ENCODE results near the gene ZNF207.

ZNF207 gene

DNA sequence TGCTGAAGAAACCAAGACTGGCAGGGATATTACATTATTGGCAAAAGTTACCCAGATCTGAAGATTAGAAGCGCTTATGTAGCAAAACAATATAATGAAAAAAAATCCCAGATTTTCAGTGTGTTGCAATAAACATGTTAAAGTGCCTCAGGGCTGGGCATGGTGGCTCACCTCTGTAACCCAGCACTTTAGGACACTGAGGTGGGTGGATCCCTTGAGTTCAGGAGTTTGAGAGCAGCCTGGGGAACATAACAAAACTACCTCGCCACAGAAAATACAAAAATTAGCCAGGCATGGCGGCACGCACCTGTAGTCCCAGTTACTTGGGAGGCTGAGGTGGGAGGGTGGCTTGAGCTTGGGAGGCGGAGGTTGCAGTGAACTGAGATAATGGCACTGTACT is 6.8 kb downstream of the ZNF207 start:
- H3K79me2 ChIP-seq (ENCODE audit: low read length): peaks cover 99% of the 10 kb centered on the region
- peaks cover 67% of the 10 kb centered on the region for H3K36me3 ChIP-seq (replicated peaks; ENCODE audit: low read depth, low read length)
- H3K4me1 ChIP-seq (ENCODE audit: low read length): peaks cover 2% of the 10 kb centered on the region
- H3K4me2 ChIP-seq (ENCODE audit: low read length): no peak overlapping the region
- H3K9ac ChIP-seq (ENCODE audit: low read length): no peak overlapping the region
- no peak overlapping the region for H3K4me3 ChIP-seq (ENCODE audit: low read length)
- no peak overlapping the region for H2AFZ ChIP-seq (ENCODE audit: low read depth, low read length)
- TF ChIP-seq EZH2phosphoT487 (IDR thresholded peaks at IDR 0.05; ENCODE audit: low read depth): no peak
- TF ChIP-seq, protein P1, sequence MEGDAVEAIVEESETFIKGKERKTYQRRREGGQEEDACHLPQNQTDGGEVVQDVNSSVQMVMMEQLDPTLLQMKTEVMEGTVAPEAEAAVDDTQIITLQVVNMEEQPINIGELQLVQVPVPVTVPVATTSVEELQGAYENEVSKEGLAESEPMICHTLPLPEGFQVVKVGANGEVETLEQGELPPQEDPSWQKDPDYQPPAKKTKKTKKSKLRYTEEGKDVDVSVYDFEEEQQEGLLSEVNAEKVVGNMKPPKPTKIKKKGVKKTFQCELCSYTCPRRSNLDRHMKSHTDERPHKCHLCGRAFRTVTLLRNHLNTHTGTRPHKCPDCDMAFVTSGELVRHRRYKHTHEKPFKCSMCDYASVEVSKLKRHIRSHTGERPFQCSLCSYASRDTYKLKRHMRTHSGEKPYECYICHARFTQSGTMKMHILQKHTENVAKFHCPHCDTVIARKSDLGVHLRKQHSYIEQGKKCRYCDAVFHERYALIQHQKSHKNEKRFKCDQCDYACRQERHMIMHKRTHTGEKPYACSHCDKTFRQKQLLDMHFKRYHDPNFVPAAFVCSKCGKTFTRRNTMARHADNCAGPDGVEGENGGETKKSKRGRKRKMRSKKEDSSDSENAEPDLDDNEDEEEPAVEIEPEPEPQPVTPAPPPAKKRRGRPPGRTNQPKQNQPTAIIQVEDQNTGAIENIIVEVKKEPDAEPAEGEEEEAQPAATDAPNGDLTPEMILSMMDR (IDR thresholded peaks at IDR 0.05; ENCODE audit: low read depth, low read length): no peak
- no peaks in the 10 kb centered on the region for H3K27me3 ChIP-seq (ENCODE audit: low read depth, low read length)
- H3K9me3 ChIP-seq (ENCODE audit: insufficient read depth, low read length): no peaks in the 10 kb centered on the region
- peaks cover 76% of the 10 kb centered on the region for H4K20me1 ChIP-seq (ENCODE audit: insufficient read depth, low read length)
- H3K27ac ChIP-seq (ENCODE audit: low read length): no peak overlapping the region

DNA sequence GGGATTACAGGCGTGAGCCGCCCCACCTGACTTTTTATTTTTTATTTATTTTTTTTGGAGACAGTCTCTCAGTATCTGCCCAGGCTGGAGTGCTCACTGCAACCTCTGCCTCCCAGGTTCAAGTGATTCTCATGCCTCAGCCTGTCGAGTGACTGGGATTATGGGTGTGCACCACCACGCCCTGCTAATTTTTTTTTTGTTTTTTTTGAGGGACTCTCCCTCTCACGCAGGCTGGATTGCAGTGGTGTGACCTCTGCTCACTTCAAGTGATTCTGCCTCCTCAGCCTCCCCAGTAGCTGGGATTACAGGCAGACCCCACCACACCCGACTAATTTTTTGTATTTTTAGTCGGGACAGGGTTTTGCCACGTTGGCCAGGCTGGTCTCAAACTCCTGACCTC is 7.7 kb downstream of the ZNF207 start:
- H2AFZ ChIP-seq (ENCODE audit: low read depth, low read length): no peak overlapping the region
- H3K27ac ChIP-seq (ENCODE audit: low read length): no peak overlapping the region
- H3K79me2 ChIP-seq (ENCODE audit: low read length): peaks cover 99% of the 10 kb centered on the region
- H3K27me3 ChIP-seq (ENCODE audit: low read depth, low read length): no peaks in the 10 kb centered on the region
- no peak overlapping the region for H3K4me2 ChIP-seq (ENCODE audit: low read length)
- H3K9ac ChIP-seq (ENCODE audit: low read length): no peak overlapping the region
- H3K9me3 ChIP-seq (ENCODE audit: insufficient read depth, low read length): no peaks in the 10 kb centered on the region
- H3K4me1 ChIP-seq (ENCODE audit: low read length): no peaks in the 10 kb centered on the region
- H3K36me3 ChIP-seq (replicated peaks; ENCODE audit: low read depth, low read length): peaks cover 68% of the 10 kb centered on the region
- H3K4me3 ChIP-seq (ENCODE audit: low read length): no peak overlapping the region
- H4K20me1 ChIP-seq (ENCODE audit: insufficient read depth, low read length): peaks cover 76% of the 10 kb centered on the region
- TF ChIP-seq, protein P1 (IDR thresholded peaks at IDR 0.05; ENCODE audit: low read depth, low read length): no peak
- TF ChIP-seq EZH2phosphoT487 (IDR thresholded peaks at IDR 0.05; ENCODE audit: low read depth): no peak

DNA sequence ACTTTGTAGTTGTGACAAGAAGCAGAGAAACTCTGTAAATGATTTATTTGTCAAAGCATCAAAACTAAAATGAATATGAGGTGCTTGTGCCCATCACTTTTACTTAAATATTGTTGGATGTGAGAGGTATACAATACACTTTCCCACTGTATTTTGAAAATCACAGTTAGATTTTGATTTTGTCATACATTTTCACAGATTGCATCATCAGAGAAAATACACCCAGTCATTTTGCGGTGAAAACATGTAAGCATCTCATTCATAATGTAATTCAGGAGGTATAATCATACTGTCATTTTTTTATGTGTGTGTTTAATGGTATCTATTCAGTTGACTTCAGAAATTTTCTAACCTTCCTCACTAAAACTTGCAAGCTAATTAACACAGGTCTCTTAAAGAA is 11.3 kb downstream of the ZNF207 start:
- Histone ChIP-seq H3K36me3 (replicated peaks; ENCODE audit: low read depth, low read length) (peaks cover 68% of the 10 kb centered on the region), H2AFZ (ENCODE audit: low read depth, low read length) (no peak overlapping the region), H3K4me2 (ENCODE audit: low read length) (no peak overlapping the region), H3K4me3 (ENCODE audit: low read length) (no peak overlapping the region), H3K27me3 (ENCODE audit: low read depth, low read length) (no peaks in the 10 kb centered on the region), H3K9ac (ENCODE audit: low read length) (no peak overlapping the region), H4K20me1 (ENCODE audit: insufficient read depth, low read length) (peaks cover 66% of the 10 kb centered on the region), H3K79me2 (ENCODE audit: low read length) (peaks cover 85% of the 10 kb centered on the region), H3K9me3 (ENCODE audit: insufficient read depth, low read length) (no peaks in the 10 kb centered on the region), H3K27ac (ENCODE audit: low read length) (no peak overlapping the region), H3K4me1 (ENCODE audit: low read length) (no peaks in the 10 kb centered on the region)
- TF ChIP-seq EZH2phosphoT487 (IDR thresholded peaks at IDR 0.05; ENCODE audit: low read depth): no peak
- TF ChIP-seq, protein P1 (IDR thresholded peaks at IDR 0.05; ENCODE audit: low read depth, low read length): no peak

DNA sequence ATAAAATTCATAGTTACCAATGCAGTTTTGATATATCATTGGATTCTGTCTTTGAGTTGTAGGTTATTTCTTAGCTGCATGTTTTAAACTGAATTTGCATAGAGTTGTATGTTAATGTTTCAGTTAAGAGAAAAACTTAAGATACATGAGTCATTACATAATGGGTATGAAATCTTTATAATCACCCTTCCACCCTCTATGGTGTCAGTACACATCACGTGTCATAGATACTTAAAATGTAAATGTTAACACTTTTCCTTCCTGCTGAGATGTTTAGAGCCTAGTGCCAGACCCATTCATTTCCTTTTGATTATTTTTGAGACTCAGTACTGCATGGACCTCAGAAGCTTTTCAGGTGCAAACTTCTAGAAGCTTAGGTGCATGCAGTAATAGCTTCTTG is 20.5 kb downstream of the ZNF207 start:
- Histone ChIP-seq H3K4me3 (ENCODE audit: low read length) (no peak overlapping the region), H3K27ac (ENCODE audit: low read length) (no peak overlapping the region), H3K79me2 (ENCODE audit: low read length) (peaks cover 85% of the 10 kb centered on the region), H3K27me3 (ENCODE audit: low read depth, low read length) (no peaks in the 10 kb centered on the region), H3K36me3 (replicated peaks; ENCODE audit: low read depth, low read length) (peaks cover 80% of the 10 kb centered on the region), H3K9me3 (ENCODE audit: insufficient read depth, low read length) (no peaks in the 10 kb centered on the region), H4K20me1 (ENCODE audit: insufficient read depth, low read length) (peaks cover 66% of the 10 kb centered on the region), H2AFZ (ENCODE audit: low read depth, low read length) (no peak overlapping the region), H3K4me1 (ENCODE audit: low read length) (peaks cover 15% of the 10 kb centered on the region), H3K9ac (ENCODE audit: low read length) (no peak overlapping the region), H3K4me2 (ENCODE audit: low read length) (no peak overlapping the region)
- TF ChIP-seq, protein P1 (IDR thresholded peaks at IDR 0.05; ENCODE audit: low read depth, low read length): no peak
- TF ChIP-seq EZH2phosphoT487 (IDR thresholded peaks at IDR 0.05; ENCODE audit: low read depth): no peak
